ENCODE data around the gene LIN7A. TPM values are rescaled to one million over a fixed set of nuclear protein-coding genes. Genes with fewer than 3 reads are reported as not detected.

The LIN7A gene
- total RNA-seq, 2 experiments from 2014 or later, result not detected

DNA sequence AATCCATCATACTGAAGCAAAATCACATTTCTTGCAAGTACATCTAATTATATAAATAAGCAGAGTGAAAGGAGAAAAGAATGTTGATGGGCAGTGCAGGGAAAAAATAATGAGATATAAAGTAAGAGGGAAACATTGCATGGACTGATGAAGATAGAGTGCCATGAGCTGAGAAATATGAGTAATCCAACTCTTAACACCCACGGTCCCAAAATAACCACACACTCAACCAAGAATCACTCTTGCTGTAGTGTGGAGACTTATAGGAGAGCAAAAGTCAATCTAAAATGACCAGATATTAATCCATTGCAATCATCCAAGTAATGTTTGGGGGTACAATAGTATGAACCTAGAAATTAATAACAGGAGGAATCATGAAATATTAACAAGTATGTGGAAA is 180.9 kb downstream of the LIN7A start:
- Mint-ChIP-seq H3K4me1 (ENCODE audit: low read depth) (no peaks in the 10 kb centered on the region), H3K27me3 (ENCODE audit: low read depth) (no peaks in the 10 kb centered on the region), H3K9me3 (ENCODE audit: insufficient read depth) (no peaks in the 10 kb centered on the region), H3K36me3 (ENCODE audit: low read depth) (no peaks in the 10 kb centered on the region), H3K27ac (no peak overlapping the region), H3K4me3 (no peak overlapping the region)
- CTCF ChIA-PET, result no interaction called here
- ATAC-seq (no peak), DNase-seq (no peak)
- POLR2A ChIA-PET, result no interaction called here

DNA sequence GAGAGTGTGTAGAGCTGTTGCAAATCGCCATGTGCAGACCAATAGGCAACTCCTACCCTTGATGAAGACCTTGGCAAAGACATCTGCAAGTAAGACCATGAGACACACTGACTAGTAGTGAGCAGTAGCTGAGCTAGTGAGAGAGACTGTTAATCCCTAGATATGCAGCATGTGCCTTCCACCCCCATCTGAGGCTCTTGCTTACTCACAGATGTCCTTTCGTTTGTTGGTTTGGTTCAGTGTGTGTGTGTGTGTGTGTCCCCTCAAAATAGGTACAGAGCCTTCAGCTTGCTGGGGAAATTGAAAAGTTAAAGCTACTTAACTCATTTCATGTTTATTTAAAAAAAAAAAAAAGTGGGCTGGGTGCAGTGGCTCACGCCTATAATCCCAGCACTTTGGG is 183.5 kb downstream of the LIN7A start:
- ChIA-PET POLR2A (no interaction called here), CTCF (interaction anchor here (1.1 kb wide), 1 partner anchor 9 kb away, joined by 4 read pairs; no protein-coding TSS in a partner anchor)
- no peaks in the 10 kb centered on the region for H3K9me3 Mint-ChIP-seq (ENCODE audit: insufficient read depth)
- ATAC-seq, result no peak
- no peaks in the 10 kb centered on the region for H3K27me3 Mint-ChIP-seq (ENCODE audit: low read depth)
- no peak overlapping the region for H3K4me3 Mint-ChIP-seq
- no peaks in the 10 kb centered on the region for H3K36me3 Mint-ChIP-seq (ENCODE audit: low read depth)
- H3K4me1 Mint-ChIP-seq (ENCODE audit: low read depth), result no peaks in the 10 kb centered on the region
- H3K27ac Mint-ChIP-seq, result no peak overlapping the region
- DNase-seq, result no peak

DNA sequence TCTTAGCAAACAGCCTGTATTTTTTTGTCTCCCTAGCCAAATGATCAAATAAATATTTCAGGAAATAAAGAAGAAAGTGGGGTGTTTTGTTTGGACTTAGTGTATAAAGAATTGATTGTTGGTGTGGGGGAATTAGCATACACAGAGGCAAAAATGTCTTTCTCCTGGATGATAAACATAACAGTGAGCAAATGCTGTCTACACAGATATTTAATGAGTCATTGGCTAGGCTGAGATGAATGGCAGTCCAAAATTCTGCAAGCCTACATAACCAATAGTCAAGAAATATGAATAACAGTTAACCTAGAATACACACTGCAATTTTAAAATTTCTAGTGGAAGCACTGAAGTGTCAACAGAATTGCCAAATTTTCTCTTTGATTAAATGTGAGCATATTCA is 185.3 kb downstream of the LIN7A start:
- H3K36me3 Mint-ChIP-seq (ENCODE audit: low read depth), result no peaks in the 10 kb centered on the region
- H3K27ac Mint-ChIP-seq, result no peak overlapping the region
- CTCF ChIA-PET, result no interaction called here
- POLR2A ChIA-PET, result no interaction called here
- H3K9me3 Mint-ChIP-seq (ENCODE audit: insufficient read depth), result no peaks in the 10 kb centered on the region
- H3K4me1 Mint-ChIP-seq (ENCODE audit: low read depth), result no peaks in the 10 kb centered on the region
- ATAC-seq, result no peak
- no peaks in the 10 kb centered on the region for H3K27me3 Mint-ChIP-seq (ENCODE audit: low read depth)
- no peak overlapping the region for H3K4me3 Mint-ChIP-seq
- no peak for DNase-seq

DNA sequence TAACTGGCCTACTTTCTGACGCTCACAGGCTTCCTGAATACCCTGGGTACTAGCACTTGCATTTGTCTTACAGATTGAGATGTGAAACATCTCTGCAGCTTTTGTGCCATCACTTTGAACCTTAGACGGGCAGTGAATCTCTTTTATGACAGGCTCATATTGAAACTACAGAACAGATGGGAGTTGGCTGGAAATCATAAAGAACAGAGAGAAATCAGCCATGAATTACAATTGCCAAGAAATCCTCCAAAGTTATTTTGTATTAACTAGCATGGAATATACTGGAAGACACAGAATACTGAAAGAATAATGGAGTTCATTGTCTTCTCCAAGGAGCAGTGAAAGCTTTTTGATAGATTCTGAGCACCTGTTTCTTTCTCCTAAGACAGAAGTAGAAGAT is 188.3 kb downstream of the LIN7A start:
- H3K4me1 Mint-ChIP-seq (ENCODE audit: low read depth), result no peaks in the 10 kb centered on the region
- no peaks in the 10 kb centered on the region for H3K9me3 Mint-ChIP-seq (ENCODE audit: insufficient read depth)
- DNase-seq (no peak), ATAC-seq (no peak)
- no peaks in the 10 kb centered on the region for H3K27me3 Mint-ChIP-seq (ENCODE audit: low read depth)
- H3K36me3 Mint-ChIP-seq (ENCODE audit: low read depth), result no peaks in the 10 kb centered on the region
- ChIA-PET CTCF (no interaction called here), POLR2A (no interaction called here)
- H3K27ac Mint-ChIP-seq, result no peak overlapping the region
- H3K4me3 Mint-ChIP-seq, result no peak overlapping the region

DNA sequence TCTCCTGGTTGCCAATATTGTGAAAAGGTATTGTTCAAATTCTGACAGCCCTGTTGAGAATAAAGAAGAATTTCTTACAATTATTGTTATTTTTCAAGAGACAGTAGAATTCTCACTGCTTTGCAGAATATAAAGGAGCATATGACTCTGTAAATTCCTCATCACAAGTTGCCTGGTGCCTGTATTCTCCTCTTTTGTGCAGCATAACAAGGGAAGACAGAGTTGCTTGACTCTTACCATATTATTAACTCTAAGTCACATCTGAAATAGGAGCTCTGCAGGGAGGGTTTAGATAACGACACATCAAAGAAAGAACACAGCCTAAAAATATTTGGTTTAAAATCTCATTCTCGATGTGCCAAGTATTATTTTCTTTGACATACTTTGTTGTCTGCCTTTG is 189.9 kb downstream of the LIN7A start:
- no peaks in the 10 kb centered on the region for H3K9me3 Mint-ChIP-seq (ENCODE audit: insufficient read depth)
- no peaks in the 10 kb centered on the region for H3K27me3 Mint-ChIP-seq (ENCODE audit: low read depth)
- no peak overlapping the region for H3K4me3 Mint-ChIP-seq
- H3K4me1 Mint-ChIP-seq (ENCODE audit: low read depth), result no peaks in the 10 kb centered on the region
- POLR2A ChIA-PET, result no interaction called here
- CTCF ChIA-PET, result no interaction called here
- no peak overlapping the region for H3K27ac Mint-ChIP-seq
- H3K36me3 Mint-ChIP-seq (ENCODE audit: low read depth), result no peaks in the 10 kb centered on the region
- DNase-seq (no peak), ATAC-seq (no peak)

DNA sequence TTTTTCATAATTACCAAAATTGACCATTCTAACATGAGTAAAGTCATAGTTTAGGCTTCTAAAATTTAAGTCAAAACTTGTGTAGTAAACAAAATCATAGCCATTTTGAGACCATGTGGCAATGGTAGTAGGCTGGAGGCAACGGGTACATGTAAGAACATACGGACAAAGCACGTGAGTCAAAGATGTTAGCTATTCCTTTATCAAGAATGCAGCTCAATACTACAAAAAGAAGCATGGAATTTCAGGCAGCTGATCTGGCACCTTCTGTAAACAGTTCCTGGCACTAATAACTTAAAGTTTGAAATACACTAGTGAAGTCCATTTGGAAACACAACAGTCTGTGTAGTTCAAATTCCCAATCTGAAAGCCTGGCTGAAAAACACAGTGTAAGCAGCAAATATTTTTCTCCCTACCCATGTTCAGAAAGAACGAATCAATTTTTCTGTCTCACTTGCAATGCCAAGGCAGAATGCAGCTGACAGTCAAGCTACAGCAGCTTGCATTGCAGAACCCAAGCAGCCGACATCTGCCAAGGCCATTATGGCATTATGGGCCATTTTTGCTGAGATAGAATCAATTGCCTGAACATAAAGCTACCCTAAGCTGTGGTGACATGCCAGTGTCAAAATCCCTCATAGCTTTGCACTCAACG is 191.8 kb downstream of the LIN7A start:
- DNase-seq (no peak), ATAC-seq (no peak)
- no peaks in the 10 kb centered on the region for H3K27me3 Mint-ChIP-seq (ENCODE audit: low read depth)
- no peak overlapping the region for H3K4me3 Mint-ChIP-seq
- no peaks in the 10 kb centered on the region for H3K4me1 Mint-ChIP-seq (ENCODE audit: low read depth)
- H3K9me3 Mint-ChIP-seq (ENCODE audit: insufficient read depth), result no peaks in the 10 kb centered on the region
- ChIA-PET POLR2A (no interaction called here), CTCF (no interaction called here)
- no peak overlapping the region for H3K27ac Mint-ChIP-seq
- no peaks in the 10 kb centered on the region for H3K36me3 Mint-ChIP-seq (ENCODE audit: low read depth)

Small RNA genes within 50 kb of the gene (microRNA-seq; reads per million reads assigned to microRNA genes)
- not detected for gene MIR617
- gene MIR618, result not detected

Other genes starting within 250 kb of the LIN7A start
- not detected for gene MYF6, start 230.3 kb downstream of the LIN7A start, total RNA-seq
- gene MYF5, start 221.0 kb downstream of the LIN7A start, total RNA-seq, result not detected
- gene ACSS3, start 140.1 kb upstream of the LIN7A start, total RNA-seq, result not detected

Data from activated CD8-positive, alpha-beta T cell treated with anti-CD3 and anti-CD28 coated beads, Interleukin-2, amount 10 ng/mL, durations not matched to agents 7 days and 5 days (primary cell).